HG03378 (cell line): ENCODE results near the gene EML2.
"Not testable (repeated sequence)": the region's sequence is repeated elsewhere in the genome, so short reads cannot be mapped to it uniquely, and the experiment has no call there.

Source experiments
- ATAC-seq: cut with Tn5 transposase; IDR thresholded peaks from one replicate; pipeline ENCODE4 v1.9.1; 2021; ENCODE audit warnings: mild to moderate bottlenecking, moderate library complexity; ENCODE audit not compliant: unreplicated experiment

The EML2 gene, protein sequence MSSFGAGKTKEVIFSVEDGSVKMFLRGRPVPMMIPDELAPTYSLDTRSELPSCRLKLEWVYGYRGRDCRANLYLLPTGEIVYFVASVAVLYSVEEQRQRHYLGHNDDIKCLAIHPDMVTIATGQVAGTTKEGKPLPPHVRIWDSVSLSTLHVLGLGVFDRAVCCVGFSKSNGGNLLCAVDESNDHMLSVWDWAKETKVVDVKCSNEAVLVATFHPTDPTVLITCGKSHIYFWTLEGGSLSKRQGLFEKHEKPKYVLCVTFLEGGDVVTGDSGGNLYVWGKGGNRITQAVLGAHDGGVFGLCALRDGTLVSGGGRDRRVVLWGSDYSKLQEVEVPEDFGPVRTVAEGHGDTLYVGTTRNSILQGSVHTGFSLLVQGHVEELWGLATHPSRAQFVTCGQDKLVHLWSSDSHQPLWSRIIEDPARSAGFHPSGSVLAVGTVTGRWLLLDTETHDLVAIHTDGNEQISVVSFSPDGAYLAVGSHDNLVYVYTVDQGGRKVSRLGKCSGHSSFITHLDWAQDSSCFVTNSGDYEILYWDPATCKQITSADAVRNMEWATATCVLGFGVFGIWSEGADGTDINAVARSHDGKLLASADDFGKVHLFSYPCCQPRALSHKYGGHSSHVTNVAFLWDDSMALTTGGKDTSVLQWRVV

DNA sequence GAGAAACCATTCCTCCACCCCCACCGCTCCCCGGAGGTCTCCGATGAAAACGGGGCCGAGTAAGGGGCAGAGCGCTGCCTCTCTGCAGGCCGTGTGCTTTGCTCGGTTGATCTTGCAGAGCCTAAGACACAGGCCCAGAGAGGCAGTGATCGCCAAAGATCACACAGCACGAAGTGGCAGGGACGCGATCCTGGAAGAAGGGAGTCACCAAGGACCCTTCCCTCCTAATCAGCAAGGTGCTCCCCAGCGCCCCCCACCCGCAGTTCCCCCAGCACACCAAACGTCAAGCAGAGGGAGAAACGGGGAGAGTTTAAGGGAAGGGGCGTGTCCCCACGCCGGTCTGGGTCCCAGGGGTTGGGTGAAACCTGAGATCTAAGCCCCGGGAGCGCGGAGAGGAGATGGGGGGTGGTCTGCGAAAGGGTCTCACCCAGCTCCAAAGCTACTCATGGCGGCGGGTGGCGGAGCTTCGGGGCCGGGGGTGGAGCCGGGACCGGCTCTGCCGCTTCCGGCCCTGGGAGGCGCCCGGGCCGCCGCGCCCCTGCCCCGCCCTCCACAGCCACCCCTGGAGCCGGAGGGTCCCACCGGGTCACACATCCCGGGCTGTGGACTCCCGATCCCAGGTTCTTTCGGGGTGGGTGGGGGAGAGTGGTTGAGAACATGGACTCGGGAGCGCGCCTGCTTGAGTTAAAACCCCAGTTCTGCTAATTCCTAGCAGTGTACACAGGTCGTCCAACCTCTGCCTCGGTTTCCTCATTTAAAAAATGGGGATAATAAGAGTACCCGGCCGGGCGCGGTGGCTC, at the start of gene EML2:
EML2 (minus strand) TSS at position 468 of the 800 bp plus-strand sequence; CDS start at position 447, 21 bp downstream.
- no peak for ATAC-seq

DNA sequence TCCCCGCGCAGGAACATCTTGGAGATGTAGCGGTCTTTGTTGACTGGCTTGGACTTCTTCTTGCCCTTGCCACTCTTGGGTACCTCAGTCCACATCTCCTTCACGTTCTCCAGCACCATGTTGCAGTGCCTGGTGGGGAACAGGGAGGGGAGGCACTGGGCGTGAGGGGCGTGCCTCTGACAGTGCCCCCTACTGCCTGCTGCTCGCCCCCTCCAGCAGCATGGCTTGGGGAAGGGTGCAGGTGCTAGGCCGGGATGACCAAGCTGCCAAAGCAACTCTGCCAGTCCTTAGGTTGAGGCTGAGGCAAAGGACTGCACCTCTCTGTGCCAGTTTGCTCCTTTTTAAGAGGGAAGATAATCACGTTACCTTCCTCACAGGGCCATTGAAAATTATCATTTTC, 48.4 kb upstream of the EML2 start:
- ATAC-seq: no peak

DNA sequence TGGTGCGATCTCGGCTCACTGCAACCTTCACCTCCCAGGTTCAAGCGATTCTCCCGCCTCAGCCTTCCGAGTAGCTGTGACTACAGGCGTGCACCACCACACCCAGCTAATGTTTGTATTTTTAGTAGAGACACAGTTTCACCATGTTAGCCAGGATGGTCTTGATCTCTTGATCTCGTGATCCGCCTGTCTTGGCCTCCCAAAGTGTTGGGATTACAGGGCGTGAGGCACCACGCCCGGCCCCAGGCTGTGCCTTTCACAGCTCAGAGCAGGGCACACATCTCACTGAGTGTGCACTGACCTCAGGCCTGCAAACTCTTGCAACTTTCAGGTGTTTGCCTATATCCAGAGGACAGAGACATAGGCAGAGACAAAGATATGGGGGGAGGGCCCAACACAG, 45.8 kb upstream of the EML2 start:
- ATAC-seq: not testable (repeated sequence)

DNA sequence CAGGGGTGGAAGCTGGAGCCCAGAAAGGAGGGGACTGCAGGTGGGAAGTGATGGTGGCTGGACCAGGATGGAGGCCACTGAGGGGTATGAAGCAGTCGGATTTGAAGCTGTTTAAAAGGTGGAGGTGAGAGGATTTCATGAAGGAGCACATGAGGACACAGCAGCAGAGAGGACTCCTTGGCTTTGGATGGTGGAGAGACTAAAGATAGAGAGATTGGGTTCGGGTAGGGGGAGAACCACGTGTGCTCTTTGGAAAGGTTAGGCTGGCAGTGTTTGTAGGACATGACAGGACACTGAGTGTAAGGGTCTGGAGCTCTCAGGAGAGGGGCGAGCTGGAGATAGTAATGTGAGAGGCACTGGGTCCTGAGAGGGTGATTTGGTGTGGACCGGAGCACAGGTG, 43.7 kb upstream of the EML2 start:
- no peak for ATAC-seq

DNA sequence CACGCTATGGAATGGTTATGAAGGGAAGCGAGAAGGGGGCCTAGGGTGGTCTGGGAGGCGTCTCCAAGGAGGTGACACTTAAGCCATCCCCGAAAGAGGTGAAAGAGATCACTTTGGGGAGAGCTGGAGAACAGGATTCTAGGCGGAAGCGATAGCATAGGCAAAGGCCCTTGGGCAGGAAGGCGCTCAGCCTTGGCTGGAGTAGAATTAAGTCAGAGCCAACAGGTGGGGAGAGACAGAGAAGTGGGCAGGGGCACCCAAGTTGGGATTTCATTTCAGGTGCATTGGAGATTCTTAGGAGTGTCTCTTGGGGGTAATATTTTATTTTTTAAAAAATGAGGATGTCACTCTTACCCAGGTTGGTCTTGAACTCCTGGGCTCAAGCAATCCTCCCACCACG, 42.9 kb upstream of the EML2 start:
- no peak for ATAC-seq

DNA sequence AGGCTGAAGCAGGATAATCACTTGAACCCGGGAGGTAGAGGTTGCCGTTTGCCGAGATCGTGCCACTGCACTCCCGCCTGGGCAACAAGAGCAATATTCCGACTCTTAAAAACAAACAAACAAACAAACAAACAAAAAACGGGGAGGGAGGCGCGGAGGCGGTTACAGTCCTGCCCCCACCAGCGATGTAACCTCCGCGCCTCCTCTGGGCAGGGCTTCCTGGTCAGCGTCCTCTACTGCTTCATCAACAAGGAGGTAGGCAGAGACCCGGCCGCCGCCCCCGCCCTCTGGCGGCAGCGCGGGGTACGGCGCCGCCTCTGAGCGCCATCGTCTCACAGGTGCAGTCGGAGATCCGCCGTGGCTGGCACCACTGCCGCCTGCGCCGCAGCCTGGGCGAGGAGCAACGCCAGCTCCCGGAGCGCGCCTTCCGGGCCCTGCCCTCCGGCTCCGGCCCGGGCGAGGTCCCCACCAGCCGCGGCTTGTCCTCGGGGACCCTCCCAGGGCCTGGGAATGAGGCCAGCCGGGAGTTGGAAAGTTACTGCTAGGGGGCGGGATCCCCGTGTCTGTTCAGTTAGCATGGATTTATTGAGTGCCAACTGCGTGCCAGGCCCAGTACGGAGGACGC, 42.3 kb upstream of the EML2 start:
- ATAC-seq: no peak

DNA sequence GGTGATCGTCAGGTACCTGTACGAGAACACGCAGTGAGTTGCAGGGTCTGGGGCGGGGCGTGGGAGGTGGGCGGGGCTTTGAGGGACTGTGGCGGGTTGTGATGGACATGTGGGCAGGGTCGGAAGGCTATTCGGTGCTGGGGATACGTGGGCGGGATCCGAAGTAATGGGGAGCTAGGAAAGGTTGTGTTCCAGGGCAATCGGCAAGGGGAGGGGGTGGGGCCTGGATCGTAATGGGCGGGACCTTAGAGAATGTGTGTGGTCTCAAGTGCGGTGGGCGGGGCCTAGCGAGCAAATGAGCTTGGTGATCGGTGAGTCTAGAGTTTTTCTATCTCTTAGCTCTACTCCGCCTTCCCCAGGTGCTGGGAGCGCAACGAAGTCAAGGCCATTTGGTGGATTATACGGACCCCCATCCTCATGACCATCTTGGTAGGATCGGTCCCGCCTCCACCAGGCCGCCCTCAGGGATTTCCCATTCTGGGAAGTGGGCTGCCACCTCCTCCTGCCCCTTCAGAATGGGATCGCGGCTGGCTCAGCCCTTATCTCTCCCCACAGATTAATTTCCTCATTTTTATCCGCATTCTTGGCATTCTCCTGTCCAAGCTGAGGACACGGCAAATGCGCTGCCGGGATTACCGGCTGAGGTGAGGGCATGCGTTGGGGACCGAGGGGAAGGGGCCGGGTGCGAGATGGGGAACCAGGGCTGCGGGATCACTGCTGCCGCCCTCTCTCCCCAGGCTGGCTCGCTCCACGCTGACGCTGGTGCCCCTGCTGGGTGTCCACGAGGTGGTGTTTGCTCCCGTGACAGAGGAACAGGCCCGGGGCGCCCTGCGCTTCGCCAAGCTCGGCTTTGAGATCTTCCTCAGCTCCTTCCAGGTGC, 38.4 kb upstream of the EML2 start:
- no peak for ATAC-seq

DNA sequence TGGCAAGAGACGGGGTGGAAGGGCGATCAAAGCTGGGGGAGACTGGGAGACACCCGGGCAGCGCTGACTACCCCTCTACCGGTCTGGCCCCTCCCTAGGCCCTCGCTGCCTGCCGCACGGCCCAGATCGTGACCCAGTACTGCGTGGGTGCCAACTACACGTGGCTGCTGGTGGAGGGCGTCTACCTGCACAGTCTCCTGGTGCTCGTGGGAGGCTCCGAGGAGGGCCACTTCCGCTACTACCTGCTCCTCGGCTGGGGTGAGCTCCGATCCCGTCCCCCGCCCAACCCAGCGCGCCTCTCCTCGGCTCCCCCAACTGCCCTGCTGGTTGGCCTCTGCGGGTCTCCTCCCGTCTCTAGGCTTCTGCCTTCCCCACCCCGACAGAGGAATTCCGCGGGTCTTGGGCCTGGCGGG, 37.7 kb upstream of the EML2 start:
- no peak for ATAC-seq

DNA sequence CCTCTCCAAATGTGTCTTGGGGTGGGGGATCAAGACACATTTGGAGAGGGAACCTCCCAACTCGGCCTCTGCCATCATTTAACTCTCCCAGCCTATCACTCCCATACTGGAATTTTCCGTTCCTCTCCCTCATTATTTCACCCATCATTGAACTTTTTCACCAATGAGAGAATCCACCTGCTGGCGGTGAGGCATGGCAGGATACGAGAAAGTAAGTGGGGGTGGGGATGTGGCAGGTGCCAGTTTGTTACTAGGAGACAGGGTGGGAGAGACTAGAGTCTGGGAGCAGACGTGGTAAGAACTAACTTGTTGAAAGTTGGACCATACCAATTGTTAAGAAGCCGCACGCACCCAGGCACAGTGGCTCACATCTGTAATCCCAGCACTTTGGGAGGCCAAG, 35.7 kb upstream of the EML2 start:
- no peak for ATAC-seq

DNA sequence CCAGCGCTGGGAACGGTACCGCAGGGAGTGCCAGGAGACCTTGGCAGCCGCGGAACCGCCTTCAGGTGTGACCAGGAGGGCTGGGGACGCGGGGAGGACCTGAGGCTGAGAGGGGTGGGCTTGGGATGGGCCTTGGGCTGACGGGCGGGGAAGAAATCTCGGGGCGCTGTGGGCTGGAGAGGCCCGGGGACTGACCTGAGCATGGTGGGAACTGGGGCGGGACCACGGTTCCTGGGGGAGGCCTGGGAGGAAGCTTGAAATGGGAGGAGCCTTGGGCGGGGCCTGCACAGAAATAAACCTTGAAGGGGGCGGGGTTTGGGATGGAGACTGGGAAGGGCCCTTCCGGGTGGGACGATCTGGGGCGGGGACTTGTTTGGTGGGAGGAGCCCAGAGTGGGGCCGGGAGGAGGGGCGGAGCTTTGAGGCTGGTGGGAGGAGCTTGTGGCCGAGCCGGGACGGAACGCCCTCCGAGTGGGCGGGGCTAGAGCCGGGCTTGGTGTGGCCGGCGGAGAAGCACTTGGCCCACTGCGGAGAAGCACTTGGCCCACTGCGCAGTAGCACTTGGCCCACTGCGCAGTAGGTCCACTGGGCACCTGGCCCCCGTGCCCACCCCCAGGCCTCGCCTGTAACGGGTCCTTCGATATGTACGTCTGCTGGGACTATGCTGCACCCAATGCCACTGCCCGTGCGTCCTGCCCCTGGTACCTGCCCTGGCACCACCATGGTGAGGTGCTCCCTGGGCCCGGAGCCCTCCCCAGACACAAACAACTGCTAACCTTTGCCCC, 31.7 kb upstream of the EML2 start:
- no peak for ATAC-seq

DNA sequence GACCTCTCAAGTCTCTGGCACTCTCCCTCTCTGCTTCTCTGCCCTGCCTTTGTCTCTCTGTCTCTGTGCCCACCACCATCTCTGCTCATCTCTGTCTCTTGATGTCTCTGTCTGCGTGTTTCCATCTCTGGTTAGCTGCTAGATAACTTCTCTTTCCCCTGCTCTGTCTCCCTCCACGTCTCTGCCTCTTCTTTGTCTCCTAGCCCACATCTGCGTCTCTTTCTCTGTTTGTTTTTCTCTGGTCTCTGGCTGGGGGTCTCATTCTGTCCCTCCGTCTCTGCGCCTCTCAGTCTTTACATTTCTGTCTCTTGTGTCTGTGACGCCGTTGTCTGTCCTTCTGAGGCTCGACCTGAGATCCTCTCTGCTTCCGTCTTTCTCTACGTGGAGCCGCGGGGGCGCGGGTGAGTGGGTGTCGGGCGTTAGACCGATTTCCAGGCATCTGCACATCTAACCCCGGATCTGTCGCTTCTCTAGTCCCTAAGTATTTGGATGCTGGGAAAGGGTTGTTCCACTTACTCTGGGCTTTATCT, 29.2 kb upstream of the EML2 start:
- ATAC-seq: no peak

DNA sequence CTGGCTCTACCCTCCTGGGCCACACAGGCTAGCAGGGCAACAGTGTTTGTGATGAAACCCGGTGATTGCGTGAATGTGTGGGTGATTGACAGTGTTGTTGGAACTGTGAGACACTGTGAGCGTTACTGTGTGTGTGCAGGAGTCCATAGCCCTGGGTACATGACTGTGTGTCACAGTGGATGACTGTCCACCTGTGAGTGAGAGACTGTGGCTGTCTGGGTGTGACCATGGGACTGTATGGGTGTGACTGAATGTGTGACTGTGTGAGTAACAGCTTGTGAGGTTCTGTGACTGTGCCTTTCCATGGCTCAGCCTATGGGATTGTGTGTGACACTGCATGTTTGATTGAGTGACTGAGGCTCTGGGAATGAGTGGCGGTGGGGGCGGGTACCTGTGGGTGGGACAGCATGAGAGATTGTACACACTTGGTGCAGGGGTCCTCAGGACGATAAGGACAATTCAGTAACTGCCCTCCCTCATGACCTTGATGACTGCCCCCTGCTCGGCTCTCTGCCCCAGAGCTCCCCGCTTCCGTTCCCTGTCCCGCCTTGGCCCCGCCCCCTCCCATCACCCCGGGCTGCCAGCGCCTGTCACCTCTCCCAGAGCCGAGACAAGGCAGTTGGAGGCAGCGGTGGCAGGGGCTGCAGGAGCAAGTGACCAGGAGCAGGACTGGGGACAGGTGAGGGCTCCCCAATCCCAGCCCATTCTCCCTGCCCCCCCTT, 28.6 kb upstream of the EML2 start, which contains the start of gene GIPR:
GIPR (plus strand) TSS at position 602 of the 722 bp plus-strand sequence. CDS start 1,300 bp downstream, outside the sequence.
- ATAC-seq: no peak

DNA sequence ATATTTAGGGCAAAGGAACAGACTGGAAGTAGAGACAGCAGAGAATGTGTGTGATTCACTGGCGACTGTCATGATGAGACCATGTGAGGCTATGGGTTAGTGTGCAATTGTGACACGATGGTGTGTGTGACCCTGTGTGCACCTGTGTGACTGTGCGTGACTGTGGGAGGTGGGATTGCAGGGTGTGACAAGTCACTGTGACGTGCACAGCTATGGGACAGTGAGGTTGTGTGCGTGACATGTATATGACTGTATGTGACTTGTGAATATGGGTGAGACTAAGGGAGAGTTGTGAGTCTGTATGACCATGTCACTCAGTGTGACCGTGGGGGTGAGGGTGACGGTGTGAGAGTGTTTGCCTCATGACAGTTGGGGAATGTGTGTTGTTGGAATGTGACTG, 25.4 kb upstream of the EML2 start:
- no peak for ATAC-seq

DNA sequence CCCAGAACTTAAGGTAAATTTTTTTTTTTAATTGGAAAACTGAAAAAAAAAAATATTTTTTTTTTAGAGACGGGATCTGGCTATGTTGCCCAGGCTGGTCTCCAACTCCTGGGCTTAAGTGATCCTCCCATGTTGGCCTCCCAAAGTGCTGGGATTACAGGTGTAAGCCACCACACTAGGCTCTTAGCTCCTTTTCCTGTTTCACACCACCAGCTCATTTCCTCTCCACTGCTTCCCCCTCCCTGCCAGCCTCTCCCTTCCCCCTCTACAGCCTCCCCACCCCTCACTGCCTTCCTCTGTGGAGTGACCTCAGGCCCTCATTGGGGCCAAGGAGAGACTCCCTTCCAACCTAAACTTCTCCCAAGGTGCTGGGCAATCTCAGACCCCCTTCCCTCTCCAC, 24.6 kb upstream of the EML2 start:
- ATAC-seq: no peak

DNA sequence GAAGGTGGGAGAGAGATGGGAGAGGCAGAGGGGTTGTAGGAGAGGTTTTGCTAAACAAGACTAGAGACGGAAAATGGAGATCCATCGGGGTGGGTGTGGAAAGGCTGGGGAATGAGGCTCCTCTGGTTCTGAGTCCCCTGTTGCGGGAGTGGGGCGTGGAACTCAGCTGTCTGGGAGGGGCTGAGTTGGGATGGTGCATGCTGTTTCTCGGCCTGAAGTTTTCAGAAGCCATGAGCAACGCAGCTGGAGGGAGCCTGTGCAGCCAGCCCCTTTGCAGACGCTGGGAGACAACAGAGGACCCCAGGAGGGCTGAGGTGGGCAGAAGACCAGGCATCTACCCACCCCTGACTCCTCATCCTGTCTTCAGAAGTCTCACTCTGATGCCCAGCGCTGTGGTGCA, 21.4 kb upstream of the EML2 start:
- no peak for ATAC-seq

DNA sequence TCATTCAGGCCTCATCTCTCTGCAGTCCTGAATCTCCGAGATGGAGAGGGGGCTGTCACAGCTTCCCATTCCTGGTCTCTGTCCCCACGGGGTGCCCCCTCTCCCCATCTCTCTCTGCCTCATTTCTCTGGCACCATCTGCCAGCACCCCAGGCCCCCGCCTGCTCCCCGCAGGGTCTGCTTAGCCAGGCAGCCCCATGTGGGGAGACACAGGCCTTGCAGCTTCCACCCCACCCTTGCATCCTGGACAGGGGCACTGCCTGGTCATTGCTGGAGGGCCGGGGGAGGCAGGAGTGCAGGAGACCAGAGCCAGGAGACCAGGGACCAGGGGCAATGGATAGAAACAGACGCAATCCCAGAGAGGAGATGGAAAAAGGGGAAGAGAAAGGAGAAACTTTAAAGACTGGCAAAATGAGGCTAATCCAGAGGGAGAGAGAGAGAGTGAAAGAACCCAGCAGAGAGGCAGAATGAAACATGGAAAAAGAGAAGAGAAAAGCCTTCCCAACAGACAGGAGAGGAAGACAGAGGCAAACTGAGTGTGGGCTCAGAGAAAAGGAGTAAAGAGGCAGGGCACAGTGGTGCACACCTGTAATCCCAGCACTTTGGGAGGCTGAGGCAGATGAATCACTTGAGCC, 20.0 kb upstream of the EML2 start:
- no peak for ATAC-seq

DNA sequence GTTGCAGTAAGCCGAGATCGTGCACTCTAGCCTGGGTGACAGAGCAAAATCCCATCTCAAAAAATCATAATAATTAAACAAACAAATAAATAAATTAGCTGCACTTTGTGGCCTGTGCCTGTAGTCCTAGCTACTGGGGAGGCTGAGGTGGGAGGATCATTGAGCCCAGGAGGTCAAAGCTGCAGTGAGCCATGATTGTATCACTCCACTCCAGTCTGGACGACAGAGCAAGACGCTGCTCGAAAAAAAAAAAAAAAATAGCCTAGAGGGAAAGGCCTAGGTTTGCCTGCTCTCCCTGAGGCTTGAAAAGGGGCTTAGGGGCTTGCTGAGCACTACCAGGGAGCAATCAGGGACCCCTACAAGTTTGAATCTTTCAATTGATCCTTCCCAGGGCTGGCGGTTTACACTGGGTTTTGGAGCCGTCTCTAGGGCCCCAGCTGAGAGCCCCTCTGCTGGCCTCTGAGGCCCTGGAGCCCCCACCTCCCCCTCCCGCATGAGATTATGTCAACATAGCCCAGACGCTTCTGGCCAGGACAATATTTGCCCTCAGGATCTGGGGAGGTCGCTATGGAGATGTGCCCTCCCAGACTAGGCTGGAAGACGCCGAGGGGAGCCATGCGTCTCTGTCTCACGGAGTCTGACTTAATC, 18.4 kb upstream of the EML2 start:
- ATAC-seq: no peak
